Ascending aorta (tissue), 2 donors: Measurements from ENCODE around the gene NCLN. TPM values are rescaled to one million over a fixed set of nuclear protein-coding genes. Genes with fewer than 3 reads are reported as not detected.

ENCODE experiments used
- DNase-seq, 2 donors: peaks; one replicate each; pipeline ENCODE4 v3.0.0-alpha.2; 2019; ENCODE audit warnings: low spot score in 2 of 2
- H3K27ac ChIP-seq, 2 donors: fragments of 200-600 bp; sonication (generic); one replicate each; pipeline ENCODE4 v1.5.1; 2016 to 2017; ENCODE audit warnings: mild to moderate bottlenecking in 1 of 2
- H3K27me3 ChIP-seq: fragments of 200-600 bp; sonication (generic); one replicate; pipeline ENCODE4 v1.5.1; 2017
- H3K36me3 ChIP-seq, 2 donors: fragments of 200-600 bp; sonication (generic); one replicate each; pipeline ENCODE4 v1.5.1; 2016
- H3K4me1 ChIP-seq, 2 donors: fragments of 200-600 bp; sonication (generic); one replicate each; pipeline ENCODE4 v1.5.1; 2016 to 2017; ENCODE audit warnings: mild to moderate bottlenecking in 1 of 2
- H3K4me3 ChIP-seq, 2 donors: fragments of 200-600 bp; sonication (generic); one replicate each; pipeline ENCODE4 v1.5.1; 2016 to 2017; ENCODE audit warnings: mild to moderate bottlenecking in 1 of 2
- H3K9me3 ChIP-seq, 2 donors: fragments of 200-600 bp; sonication (generic); one replicate each; pipeline ENCODE4 v1.5.1; 2016
- intact Hi-C: fragments of 100-400 bp; cut with DNase I; formaldehyde crosslinking; loops from one replicate; pipeline ENCODE4 v1.15.1; 2023
- total RNA-seq: library from RNA; depleted of rRNA; stranded (reverse); fragments of >200 nt; gene quantifications from one replicate; pipeline ENCODE4 v1.1.0, GENCODE V29; 2016
- TF ChIP-seq, protein P1 (sequence below), 3 experiments: fragments of 200-600 bp in 2 of 3; fragments of 450-650 bp in 1 of 3; sonication (generic) in 2 of 3; IDR thresholded peaks; one replicate each; pipeline ENCODE4 v1.5.1; 2016 to 2019; ENCODE audit warnings: antibody characterized with exemption in 3 of 3, mild to moderate bottlenecking in 1 of 3, moderate library complexity in 1 of 3

Gene NCLN
- total RNA-seq, 1 donor from 2014 or later = 118 TPM

DNA sequence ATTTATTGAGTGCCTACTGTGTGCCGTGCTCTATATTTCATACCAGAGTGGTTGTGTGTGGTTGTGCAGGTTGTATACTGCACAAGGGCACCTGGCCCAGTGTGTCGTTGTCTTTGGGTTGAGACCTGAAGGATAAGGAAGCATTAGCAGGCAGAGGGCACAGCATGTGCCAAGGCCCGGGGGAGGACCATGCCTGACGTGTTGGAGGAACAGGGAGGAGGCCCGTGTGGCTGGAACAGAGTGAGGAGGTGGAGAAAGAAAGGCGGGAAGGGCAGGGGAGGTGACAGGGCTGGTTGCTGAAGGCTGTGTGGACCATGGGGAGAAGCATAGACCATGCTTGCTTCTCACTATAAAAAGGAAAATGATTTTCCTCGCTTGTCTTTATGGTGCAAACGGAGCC, 65.5 kb downstream of the NCLN start:
- Histone ChIP-seq H3K27me3 (no peaks in the 10 kb centered on the region), H3K4me1 (no peaks in the 10 kb centered on the region), H3K4me3 (no peak overlapping the region), H3K9me3 (no peaks in the 10 kb centered on the region), H3K27ac (no peak overlapping the region), H3K36me3 (no peaks in the 10 kb centered on the region)
- no peak for DNase-seq
- intact Hi-C loops = no loop called here
- TF ChIP-seq, protein P1, sequence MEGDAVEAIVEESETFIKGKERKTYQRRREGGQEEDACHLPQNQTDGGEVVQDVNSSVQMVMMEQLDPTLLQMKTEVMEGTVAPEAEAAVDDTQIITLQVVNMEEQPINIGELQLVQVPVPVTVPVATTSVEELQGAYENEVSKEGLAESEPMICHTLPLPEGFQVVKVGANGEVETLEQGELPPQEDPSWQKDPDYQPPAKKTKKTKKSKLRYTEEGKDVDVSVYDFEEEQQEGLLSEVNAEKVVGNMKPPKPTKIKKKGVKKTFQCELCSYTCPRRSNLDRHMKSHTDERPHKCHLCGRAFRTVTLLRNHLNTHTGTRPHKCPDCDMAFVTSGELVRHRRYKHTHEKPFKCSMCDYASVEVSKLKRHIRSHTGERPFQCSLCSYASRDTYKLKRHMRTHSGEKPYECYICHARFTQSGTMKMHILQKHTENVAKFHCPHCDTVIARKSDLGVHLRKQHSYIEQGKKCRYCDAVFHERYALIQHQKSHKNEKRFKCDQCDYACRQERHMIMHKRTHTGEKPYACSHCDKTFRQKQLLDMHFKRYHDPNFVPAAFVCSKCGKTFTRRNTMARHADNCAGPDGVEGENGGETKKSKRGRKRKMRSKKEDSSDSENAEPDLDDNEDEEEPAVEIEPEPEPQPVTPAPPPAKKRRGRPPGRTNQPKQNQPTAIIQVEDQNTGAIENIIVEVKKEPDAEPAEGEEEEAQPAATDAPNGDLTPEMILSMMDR (IDR thresholded peaks at IDR 0.05) = no peak

DNA sequence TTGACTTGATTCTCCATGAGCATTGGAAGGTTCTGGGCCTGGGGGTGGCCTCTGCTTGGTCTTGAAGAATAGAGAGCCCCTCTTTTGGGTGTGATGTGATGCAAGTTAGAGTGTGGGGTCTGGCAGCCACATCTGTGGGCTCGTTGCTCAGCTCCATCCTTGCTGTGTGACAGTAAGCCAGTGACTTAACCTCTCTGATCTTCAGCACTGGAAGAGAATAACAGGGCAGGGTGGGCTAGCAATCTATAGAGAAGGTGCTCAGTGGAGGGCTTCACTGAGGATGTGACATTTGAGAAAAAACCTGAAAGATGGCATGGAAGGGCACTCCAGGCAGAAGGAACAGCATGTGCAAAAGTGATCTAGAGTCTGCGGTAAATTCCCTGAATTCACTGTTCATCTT, 66.9 kb downstream of the NCLN start:
- no peaks in the 10 kb centered on the region for H3K9me3 ChIP-seq
- no peak overlapping the region for H3K4me3 ChIP-seq
- H3K36me3 ChIP-seq = no peaks in the 10 kb centered on the region
- intact Hi-C loops = no loop called here
- H3K27me3 ChIP-seq = no peaks in the 10 kb centered on the region
- TF ChIP-seq, protein P1 (IDR thresholded peaks at IDR 0.05) = no peak
- H3K4me1 ChIP-seq = no peaks in the 10 kb centered on the region
- no peak for DNase-seq
- no peak overlapping the region for H3K27ac ChIP-seq

DNA sequence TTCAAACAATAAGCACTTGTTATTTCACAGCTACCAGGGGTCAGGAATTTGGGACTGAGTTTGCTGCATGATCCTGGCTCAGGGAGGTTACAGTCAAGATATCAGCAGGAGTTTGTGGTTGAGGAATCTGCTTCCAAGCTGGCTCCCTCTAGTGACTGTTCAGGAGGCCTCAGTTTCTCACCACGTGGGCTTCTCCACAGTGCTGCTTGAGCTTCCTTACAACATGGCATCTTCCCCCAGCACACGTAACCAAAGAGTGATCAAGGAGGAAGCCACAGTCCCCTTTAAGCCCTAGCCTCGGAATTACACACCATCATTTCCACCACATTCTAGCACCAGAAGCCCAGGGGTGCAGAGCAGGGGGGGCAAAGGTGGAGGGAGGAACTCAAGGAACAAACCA, 67.5 kb downstream of the NCLN start:
- no peak for DNase-seq
- intact Hi-C loops = no loop called here
- TF ChIP-seq, protein P1 (IDR thresholded peaks at IDR 0.05) = no peak

DNA sequence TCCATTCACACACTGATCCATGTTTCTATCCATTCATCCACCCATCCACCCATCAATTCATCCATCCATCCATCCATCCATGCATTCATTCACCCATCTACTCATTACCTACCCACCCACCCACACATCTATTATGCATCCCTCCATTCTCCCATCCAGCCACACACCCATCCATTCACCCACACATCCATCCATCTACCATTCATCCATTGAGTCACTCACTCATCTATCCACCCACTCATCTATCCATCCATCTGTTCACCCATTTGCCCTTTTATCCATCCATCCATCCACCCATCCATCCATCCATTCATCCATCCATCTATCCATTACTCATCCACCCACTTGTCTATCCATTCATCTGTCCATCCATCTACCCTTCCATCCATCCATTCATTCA, 68.8 kb downstream of the NCLN start:
- Histone ChIP-seq H3K4me3 (no peak overlapping the region), H3K4me1 (no peaks in the 10 kb centered on the region), H3K27me3 (no peaks in the 10 kb centered on the region), H3K9me3 (no peaks in the 10 kb centered on the region), H3K36me3 (no peaks in the 10 kb centered on the region), H3K27ac (no peak overlapping the region)
- TF ChIP-seq, protein P1 (IDR thresholded peaks at IDR 0.05) = no peak
- no peak for DNase-seq
- intact Hi-C loops = no loop called here

More for the DNA sequence above, 67.5 kb downstream of the NCLN start:
- no peaks in the 10 kb centered on the region for H3K36me3 ChIP-seq
- H3K9me3 ChIP-seq = no peaks in the 10 kb centered on the region
- H3K4me3 ChIP-seq = no peak overlapping the region
- no peaks in the 10 kb centered on the region for H3K27me3 ChIP-seq
- H3K27ac ChIP-seq = no peak overlapping the region
- no peaks in the 10 kb centered on the region for H3K4me1 ChIP-seq

DNA sequence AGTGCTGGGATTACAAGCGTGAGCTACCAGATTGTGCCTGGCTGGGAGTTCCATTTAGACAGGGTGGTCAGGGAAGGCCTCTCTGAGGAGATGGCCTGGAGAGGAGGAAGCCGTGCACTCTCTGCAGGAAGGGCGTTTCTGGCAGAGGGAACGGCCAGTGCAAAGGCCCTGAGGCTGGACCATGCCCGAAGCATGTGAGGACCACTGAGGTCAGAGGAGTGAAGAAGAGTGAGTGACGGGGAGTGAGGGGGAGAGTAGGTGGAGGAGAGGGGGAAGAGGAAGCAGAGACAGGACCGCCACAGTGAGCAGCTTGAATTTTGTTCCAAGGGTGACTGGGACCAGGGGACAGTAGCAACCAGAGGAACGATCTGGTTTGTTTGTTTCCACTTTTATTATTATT, 71.3 kb downstream of the NCLN start:
- Histone ChIP-seq H3K9me3 (no peaks in the 10 kb centered on the region), H3K27ac (no peak overlapping the region), H3K4me1 (no peaks in the 10 kb centered on the region), H3K36me3 (no peaks in the 10 kb centered on the region), H3K4me3 (no peak overlapping the region), H3K27me3 (no peaks in the 10 kb centered on the region)
- no peak for DNase-seq
- TF ChIP-seq, protein P1 (IDR thresholded peaks at IDR 0.05) = no peak
- intact Hi-C loops = no loop called here

Other genes starting within 250 kb of the NCLN start
- 3.0 TPM for gene ZNF77, start 241.0 kb upstream of the NCLN start, total RNA-seq
- not detected for gene TLE6, start 208.4 kb upstream of the NCLN start, total RNA-seq
- gene TLE2, start 156.7 kb upstream of the NCLN start, total RNA-seq = 86.3 TPM
- 559 TPM for gene TLE5, start 123.4 kb upstream of the NCLN start, total RNA-seq
- 178 TPM for gene GNA11, start 91.6 kb upstream of the NCLN start, total RNA-seq
- gene GNA15, start 49.9 kb upstream of the NCLN start, total RNA-seq = 7.1 TPM
- 4.9 TPM for gene S1PR4, start 7.2 kb upstream of the NCLN start, total RNA-seq
- not detected for gene CELF5, start 38.7 kb downstream of the NCLN start, total RNA-seq
- 194 TPM for gene NFIC, start 180.7 kb downstream of the NCLN start, total RNA-seq